WTC11 (cell line): ENCODE results near the gene SLC10A4.

ENCODE experiments used
- ATF3 ChIP-seq: sonication (generic); formaldehyde crosslinking; conservative IDR thresholded peaks from 2 replicates; pipeline ENCODE4 v1.8.1; 2022; ENCODE audit warnings: mild to moderate bottlenecking, missing genetic modification reagents
- CREM ChIP-seq: sonication (generic); formaldehyde crosslinking; IDR thresholded peaks from 2 replicates; pipeline ENCODE4 v1.8.1; 2022; ENCODE audit warnings: mild to moderate bottlenecking, missing genetic modification reagents, moderate library complexity
- CTCF ChIP-seq: fragments of 200-600 bp; IDR thresholded peaks from 2 replicates; pipeline ENCODE4 v1.8.0; 2022; ENCODE audit warnings: antibody characterized with exemption
- FOXK1 ChIP-seq: sonication (generic); formaldehyde crosslinking; IDR thresholded peaks from 2 replicates; pipeline ENCODE4 v1.8.0; 2022; ENCODE audit warnings: mild to moderate bottlenecking, moderate library complexity, missing genetic modification reagents
- FOXP1 ChIP-seq: sonication (generic); formaldehyde crosslinking; IDR thresholded peaks from 2 replicates; pipeline ENCODE4 v1.8.0; 2022; ENCODE audit warnings: missing genetic modification reagents, mild to moderate bottlenecking, moderate library complexity, borderline replicate concordance
- IRF1 ChIP-seq: sonication (generic); formaldehyde crosslinking; IDR thresholded peaks from 2 replicates; pipeline ENCODE4 v1.8.0; 2023; ENCODE audit warnings: missing genetic modification reagents
- IRF2 ChIP-seq: sonication (generic); formaldehyde crosslinking; IDR thresholded peaks from 2 replicates; pipeline ENCODE4 v1.8.0; 2022; ENCODE audit warnings: low read depth, missing genetic modification reagents, borderline replicate concordance
- JUN ChIP-seq: sonication (generic); formaldehyde crosslinking; IDR thresholded peaks from 2 replicates; pipeline ENCODE4 v1.8.0; 2023; ENCODE audit warnings: mild to moderate bottlenecking, missing genetic modification reagents
- MAX ChIP-seq: sonication (generic); formaldehyde crosslinking; IDR thresholded peaks from 2 replicates; pipeline ENCODE4 v1.8.0; 2022; ENCODE audit warnings: mild to moderate bottlenecking, missing genetic modification reagents
- MLX ChIP-seq: sonication (generic); formaldehyde crosslinking; IDR thresholded peaks from 2 replicates; pipeline ENCODE4 v1.8.1; 2023; ENCODE audit warnings: mild to moderate bottlenecking, missing genetic modification reagents, moderate library complexity
- RELA ChIP-seq: sonication (generic); formaldehyde crosslinking; IDR thresholded peaks from 2 replicates; pipeline ENCODE4 v1.8.1; 2022; ENCODE audit warnings: missing genetic modification reagents, mild to moderate bottlenecking, borderline replicate concordance
- SP1 ChIP-seq: sonication (generic); formaldehyde crosslinking; conservative IDR thresholded peaks from 2 replicates; pipeline ENCODE4 v1.8.1; 2022; ENCODE audit warnings: missing genetic modification reagents
- TP53 ChIP-seq: sonication (generic); formaldehyde crosslinking; IDR thresholded peaks from 2 replicates; pipeline ENCODE4 v1.8.1; 2023; ENCODE audit warnings: mild to moderate bottlenecking, missing genetic modification reagents

- no peak for TF ChIP-seq CTCF
- no peak for TF ChIP-seq RELA (CRISPR knock-in tag)
- no peak for TF ChIP-seq IRF1 (CRISPR knock-in tag)
- no peak for TF ChIP-seq FOXK1 (CRISPR knock-in tag)
- TF ChIP-seq MAX (CRISPR knock-in tag): no peak
- TF ChIP-seq CREM (CRISPR knock-in tag): no peak
- TF ChIP-seq IRF2 (CRISPR knock-in tag): no peak
- no peak for TF ChIP-seq FOXP1
- TF ChIP-seq SP1 (CRISPR knock-in tag): no peak
- TF ChIP-seq ATF3: no peak
- no peak for TF ChIP-seq TP53 (CRISPR knock-in tag)
- no peak for TF ChIP-seq JUN (CRISPR knock-in tag)
- no peak for TF ChIP-seq MLX
Observed at GRCh38 chr4:48478273-48478672, 4.9 kb upstream of the SLC10A4 start.
